H1 (cell line): ENCODE data around the gene DCHS1. TPM values are rescaled to one million over a fixed set of nuclear protein-coding genes. Genes with fewer than 3 reads are reported as not detected.

ENCODE experiments used
- JUND ChIP-seq: IDR thresholded peaks from 2 replicates; pipeline ENCODE4 v1.6.1; 2011; ENCODE audit warnings: mild to moderate bottlenecking, improper control_type of control experiment, low read length
- NRF1 ChIP-seq: IDR thresholded peaks from 2 replicates; pipeline ENCODE4 v1.6.1; 2011; ENCODE audit warnings: mild to moderate bottlenecking, low read depth, low read length, improper control_type of control experiment
- POU5F1 ChIP-seq: IDR thresholded peaks from 2 replicates; pipeline ENCODE4 v1.6.1; 2011; ENCODE audit warnings: low read depth, mild to moderate bottlenecking, low read length, moderate library complexity
- SP1 ChIP-seq: IDR thresholded peaks from 2 replicates; pipeline ENCODE4 v1.6.1; 2011; ENCODE audit warnings: low read depth, low read length
- SRF ChIP-seq: IDR thresholded peaks from 2 replicates; pipeline ENCODE4 v1.6.1; 2011; ENCODE audit warnings: mild to moderate bottlenecking, low read depth, low read length, moderate library complexity
- TAF1 ChIP-seq: IDR thresholded peaks from 2 replicates; pipeline ENCODE4 v1.6.1; 2011; ENCODE audit warnings: mild to moderate bottlenecking, low read depth, low read length
- TAF7 ChIP-seq: optimal IDR thresholded peaks from 2 replicates; pipeline ENCODE3; 2011; ENCODE audit warnings: low read depth, mild to moderate bottlenecking, inconsistent platforms, low read length, moderate library complexity, borderline replicate concordance
- TCF12 ChIP-seq: IDR thresholded peaks from 2 replicates; pipeline ENCODE4 v1.6.1; 2011; ENCODE audit warnings: low read depth, mild to moderate bottlenecking, low read length
- TEAD4 ChIP-seq: IDR thresholded peaks from 2 replicates; pipeline ENCODE4 v1.6.1; 2012; ENCODE audit warnings: low read depth, low read length, inconsistent platforms, mixed read lengths
- polyA plus RNA-seq, 7 experiments: library from polyadenylated mRNA; depleted of rRNA in 3 of 7; stranded (reverse) in 5 of 7; unstranded in 2 of 7; fragments of >200 nt in 5 of 7; fragments of 200-250 nt in 2 of 7; gene quantifications; 1 replicate in 5 of 7; 2 replicates in 1 of 7; 4 replicates in 1 of 7; pipeline versions ENCODE4 v1.2.1 to v1.2.3, GENCODE V29; 2011 to 2013; ENCODE audit warnings: missing spikeins in 2 of 7, mixed read lengths in 2 of 7
- total RNA-seq: library from RNA; stranded (reverse); fragmentation: NEBNext Ultra II Directional; extraction: Animal tissue kit (Norgen Biotek cat#: 25700); gene quantifications from 2 replicates; pipeline ENCODE4 v1.2.1, GENCODE V29; 2021
- TF ChIP-seq, protein P1 (sequence below), 3 experiments: IDR thresholded peaks; 1 replicate in 2 of 3; 2 replicates in 1 of 3; pipeline versions ENCODE4 v1.5.1 to v1.6.1; 2011; ENCODE audit warnings: low read length in 3 of 3, mild to moderate bottlenecking in 3 of 3, inconsistent platforms in 2 of 3, low read depth in 1 of 3, moderate library complexity in 1 of 3; ENCODE audit not compliant: insufficient read depth in 1 of 3; ENCODE audit errors: control extremely low read depth in 1 of 3

The DCHS1 gene
- total and polyA plus RNA-seq, 2 of the 8 experiments (the other 6 are each of a cell fraction or from before 2014, with no cell fraction given): 8.2 to 10.5 TPM

DNA sequence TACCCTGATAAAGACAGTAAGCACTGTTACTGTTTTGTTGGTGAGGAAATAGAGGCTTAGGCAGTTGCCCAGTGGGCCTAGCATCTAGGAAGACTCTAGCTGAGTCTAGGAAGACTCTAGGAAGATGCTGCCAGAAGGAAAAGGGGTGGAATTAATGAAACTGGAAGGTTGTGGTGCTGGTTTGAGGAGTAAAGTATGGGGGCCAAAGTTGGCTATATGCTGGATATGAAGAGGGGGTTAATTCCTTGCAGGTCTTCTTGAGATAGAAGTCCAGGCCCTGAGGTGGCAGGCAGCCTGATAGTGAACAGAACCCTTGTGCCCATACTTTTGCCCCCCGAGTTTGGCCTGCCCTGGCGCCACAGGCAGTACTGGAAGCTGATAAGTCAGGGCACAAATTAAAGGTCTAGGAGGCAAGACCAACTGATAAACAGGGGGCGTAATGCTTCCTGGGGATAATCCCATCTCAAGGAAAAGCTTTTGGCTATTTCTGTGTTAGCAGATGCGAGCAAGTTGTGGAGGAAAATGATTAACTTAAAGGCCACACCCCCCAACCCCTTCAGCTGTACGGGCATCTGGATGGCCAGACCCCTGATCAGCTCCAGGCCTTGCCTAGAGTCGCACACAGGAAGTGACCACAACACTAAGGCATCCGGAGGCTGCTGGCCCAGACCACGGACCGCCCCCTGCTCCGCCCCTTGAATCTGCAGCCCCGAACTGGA lies 49.0 kb downstream of the DCHS1 start (continued):
- TF ChIP-seq POU5F1 (no peak), TEAD4 (0 out of 2 replicates have a peak, but pooled peaks have one; percentile 55), TAF1 (peak; percentile 63), JUND (peak; percentile 94), SRF (peak; percentile 93; the same call in 1 of the 2 replicates), SP1 (peak; percentile 38; the same call in 1 of the 2 replicates), TAF7 (peak; percentile 85), TCF12 (0 out of 2 replicates have a peak, but pooled peaks have one; percentile 39), NRF1 (no peak)
- TF ChIP-seq, protein P1, sequence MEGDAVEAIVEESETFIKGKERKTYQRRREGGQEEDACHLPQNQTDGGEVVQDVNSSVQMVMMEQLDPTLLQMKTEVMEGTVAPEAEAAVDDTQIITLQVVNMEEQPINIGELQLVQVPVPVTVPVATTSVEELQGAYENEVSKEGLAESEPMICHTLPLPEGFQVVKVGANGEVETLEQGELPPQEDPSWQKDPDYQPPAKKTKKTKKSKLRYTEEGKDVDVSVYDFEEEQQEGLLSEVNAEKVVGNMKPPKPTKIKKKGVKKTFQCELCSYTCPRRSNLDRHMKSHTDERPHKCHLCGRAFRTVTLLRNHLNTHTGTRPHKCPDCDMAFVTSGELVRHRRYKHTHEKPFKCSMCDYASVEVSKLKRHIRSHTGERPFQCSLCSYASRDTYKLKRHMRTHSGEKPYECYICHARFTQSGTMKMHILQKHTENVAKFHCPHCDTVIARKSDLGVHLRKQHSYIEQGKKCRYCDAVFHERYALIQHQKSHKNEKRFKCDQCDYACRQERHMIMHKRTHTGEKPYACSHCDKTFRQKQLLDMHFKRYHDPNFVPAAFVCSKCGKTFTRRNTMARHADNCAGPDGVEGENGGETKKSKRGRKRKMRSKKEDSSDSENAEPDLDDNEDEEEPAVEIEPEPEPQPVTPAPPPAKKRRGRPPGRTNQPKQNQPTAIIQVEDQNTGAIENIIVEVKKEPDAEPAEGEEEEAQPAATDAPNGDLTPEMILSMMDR (IDR thresholded peaks at IDR 0.05; ENCODE audit: control extremely low read depth in 1 of 3, insufficient read depth in 1 of 3, low read depth in 1 of 3, low read length in 3 of 3): 0 out of 4 replicates have a peak, but pooled peaks of 1 of the 3 experiments have one; percentile 6
- TF ChIP-seq, all 59 proteins: peak for 15
